HG02642 (cell line): ENCODE results near the gene PON1.

Source experiments
- ATAC-seq: cut with Tn5 transposase; IDR thresholded peaks from one replicate; pipeline ENCODE4 v1.9.1; 2021; ENCODE audit warnings: mild to moderate bottlenecking; ENCODE audit not compliant: unreplicated experiment, poor library complexity

PON1 gene

DNA sequence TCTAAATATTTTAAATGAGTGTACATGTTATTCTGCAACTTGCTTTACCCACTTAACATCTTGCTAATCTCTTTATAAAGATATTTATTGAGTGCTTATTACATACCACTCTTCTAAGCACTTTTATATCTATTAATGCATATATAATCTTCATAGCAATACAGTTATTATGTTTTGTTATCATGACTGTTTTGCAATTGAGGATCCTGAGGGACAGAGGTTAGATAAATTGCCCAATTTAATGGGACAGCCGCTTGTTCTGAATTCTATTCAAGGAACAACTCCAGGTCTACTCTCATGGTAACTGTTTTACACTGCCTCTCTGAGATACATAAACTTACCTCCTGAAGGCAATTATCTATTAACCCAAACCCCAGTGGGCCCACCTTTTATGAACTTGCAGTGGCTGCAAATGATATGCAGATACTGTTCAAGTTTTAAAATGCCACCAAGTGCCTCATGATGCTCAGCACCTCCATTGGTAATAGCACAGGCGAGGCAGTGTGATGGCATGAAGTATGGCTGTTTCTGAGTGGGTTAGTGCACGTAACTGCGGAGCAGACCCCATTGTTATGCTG lies 60.5 kb downstream of the PON1 start:
- ATAC-seq, result no peak

DNA sequence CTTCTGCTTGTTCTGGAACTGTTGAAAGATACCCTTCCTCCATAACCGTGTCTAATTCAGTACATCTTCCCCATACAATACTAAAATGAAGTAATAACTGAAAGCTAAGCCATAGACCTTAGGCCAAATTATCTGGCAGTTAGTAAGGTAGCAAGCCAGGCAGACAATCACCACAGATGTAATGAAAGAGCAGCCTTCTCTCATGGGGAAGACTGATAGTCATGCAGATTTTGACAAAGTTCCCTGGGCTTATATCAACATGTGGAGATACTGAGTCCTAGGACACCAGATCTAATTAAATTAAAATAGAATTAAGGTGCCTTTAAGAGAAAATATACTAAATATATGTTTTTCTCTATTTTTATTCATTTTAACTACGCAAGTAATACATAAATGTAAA lies 61.5 kb downstream of the PON1 start:
- no peak for ATAC-seq

DNA sequence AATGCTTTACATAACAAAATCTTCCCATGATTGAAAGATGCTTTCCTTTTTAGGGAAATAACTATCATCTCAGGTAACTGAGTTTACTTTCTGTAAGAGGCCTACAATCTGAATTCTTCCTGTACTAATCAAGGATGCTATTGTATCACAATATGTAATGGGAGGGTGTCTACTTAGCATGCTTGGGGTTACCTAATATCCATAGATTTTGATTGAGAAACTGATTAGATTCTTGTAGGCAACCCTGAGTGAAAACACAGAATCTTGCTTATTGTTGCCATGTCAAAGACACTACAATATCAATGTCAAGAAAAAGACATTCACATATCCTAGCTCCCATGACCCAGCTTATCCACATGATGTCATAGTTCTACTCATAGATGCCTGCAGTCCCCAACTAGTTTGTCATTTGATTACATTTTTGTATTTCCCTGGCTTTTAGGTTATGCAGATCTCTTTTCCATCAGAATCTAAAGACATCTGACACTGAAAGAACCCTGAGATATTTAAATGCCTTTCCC lies 62.4 kb downstream of the PON1 start:
- no peak for ATAC-seq

DNA sequence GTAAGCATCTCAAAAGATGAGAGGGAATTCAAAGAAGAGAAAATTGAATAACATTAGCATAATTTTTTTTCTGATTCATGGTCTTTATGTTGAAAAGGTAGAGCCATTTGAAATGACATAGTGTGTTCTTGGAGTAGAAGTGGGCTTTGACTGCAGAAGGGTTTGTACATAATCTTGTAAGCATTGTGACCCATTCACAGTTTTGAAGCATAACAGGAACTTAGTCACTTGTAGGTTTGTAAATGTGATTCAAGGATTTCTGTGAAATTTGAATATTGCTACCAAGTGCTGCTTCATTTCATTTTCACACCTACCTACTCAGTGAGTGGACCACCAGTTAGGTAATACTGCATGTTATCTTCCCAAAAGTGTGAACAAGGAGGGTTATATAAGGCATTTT lies 68.6 kb downstream of the PON1 start:
- ATAC-seq, result no peak

DNA sequence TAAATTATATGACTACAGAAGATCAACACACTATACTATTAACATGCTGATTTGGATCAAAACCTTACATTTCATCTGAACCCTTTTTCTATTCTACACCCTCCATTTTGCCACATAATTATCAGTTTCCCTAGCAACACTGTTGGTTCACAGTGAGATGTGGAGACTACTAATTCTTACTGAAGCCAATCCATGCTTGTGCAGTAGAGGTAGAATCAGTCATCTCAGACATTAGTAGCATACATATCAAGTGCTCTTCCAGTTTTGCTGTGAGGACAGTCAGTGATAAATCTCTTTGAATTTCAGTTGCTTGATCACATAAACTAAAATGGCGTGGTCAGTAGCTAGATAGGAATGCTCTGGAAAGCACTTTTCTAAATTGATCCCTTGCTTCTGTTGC lies 70.3 kb downstream of the PON1 start:
- no peak for ATAC-seq

DNA sequence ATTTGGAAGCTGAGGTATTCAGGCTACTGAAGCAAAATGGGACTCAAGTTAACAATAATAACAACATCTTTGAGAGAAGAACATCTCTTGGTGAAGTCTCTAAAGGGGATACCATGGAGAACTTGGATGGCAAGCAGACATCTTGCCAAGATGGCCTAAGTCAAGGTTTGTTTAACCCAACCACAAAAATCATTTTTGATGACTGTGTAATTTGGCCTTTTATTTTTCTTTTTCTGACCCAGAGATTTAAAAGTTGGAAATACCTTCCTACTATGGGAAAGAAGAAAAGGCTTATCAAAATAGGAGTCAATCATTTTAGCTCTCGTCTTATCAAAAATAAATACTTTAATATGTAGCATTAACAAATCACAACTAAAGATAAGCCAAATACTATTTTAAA lies 72.4 kb downstream of the PON1 start:
- ATAC-seq, result no peak

DNA sequence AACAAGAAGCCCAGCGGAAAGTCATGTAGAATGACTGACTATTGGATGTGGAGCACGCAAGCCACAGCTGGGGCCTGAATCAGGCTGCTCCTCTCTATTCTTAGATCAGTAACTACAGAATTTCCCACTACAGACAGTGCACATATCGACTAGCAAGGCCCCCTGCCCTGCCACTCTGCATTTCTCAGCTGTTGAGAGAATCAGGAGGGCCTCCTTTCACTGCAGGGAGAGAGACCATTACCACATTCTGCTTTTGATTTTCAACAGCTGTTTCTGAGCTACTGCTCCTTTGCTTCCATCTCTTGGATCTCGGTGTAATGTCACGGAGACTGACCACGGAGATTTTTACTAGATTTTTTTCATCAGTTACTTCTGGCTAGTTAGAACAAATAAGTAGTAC lies 73.8 kb downstream of the PON1 start:
- ATAC-seq, result no peak
